OCI-LY7 (cell line): ENCODE data around the gene PDE9A.

Experiments
- EZH2phosphoT487 ChIP-seq: fragments of 200-600 bp; sonication (generic); IDR thresholded peaks from 2 replicates; pipeline ENCODE4 v1.6.1; 2018; ENCODE audit warnings: low read depth, borderline replicate concordance, mild to moderate bottlenecking, mixed run types, antibody characterized with exemption, low read length, moderate library complexity, mixed read lengths
- TF ChIP-seq, protein P1 (sequence below): fragments of 200-600 bp; sonication (generic); conservative IDR thresholded peaks from 2 replicates; pipeline ENCODE4 v1.5.1; 2014; ENCODE audit warnings: mild to moderate bottlenecking, antibody characterized with exemption, low read length, moderate library complexity, mixed read lengths

DNA sequence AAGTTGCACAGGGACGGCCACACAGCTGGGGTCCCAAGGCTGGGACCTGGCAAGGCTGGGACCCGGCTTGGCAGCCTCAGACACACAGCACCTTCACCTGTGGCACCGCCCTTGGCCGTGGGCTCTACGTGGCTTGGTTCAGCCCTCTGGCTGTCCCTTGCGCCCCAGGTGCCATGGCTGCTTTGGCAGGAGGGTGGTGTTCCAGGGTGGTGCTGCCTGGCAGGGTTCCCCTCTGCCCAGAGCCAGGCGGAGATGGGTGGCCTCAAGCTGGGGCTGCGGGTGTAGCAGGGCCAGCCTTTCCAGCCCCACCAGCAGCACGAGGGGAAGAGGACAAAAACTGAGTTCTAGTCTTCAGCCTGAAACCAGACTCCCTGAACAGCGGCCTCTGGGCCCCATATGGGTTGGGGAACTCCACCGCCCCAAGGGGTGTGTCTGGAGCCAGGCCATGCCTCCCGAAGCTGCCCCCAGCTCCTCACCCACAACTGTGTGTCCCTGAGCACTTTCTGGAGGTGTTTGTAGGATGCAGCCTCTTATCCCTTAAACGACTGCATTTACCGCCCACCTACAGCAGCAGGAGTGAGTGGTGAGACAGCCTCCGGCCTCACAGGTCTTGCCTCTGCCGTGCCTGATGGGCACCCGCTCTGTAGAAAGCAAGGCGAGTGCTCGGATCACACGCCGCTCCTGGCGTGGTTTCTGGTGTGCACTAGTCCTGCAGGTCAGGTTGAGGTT lies 92.3 kb downstream of the PDE9A start:
- TF ChIP-seq, protein P1, sequence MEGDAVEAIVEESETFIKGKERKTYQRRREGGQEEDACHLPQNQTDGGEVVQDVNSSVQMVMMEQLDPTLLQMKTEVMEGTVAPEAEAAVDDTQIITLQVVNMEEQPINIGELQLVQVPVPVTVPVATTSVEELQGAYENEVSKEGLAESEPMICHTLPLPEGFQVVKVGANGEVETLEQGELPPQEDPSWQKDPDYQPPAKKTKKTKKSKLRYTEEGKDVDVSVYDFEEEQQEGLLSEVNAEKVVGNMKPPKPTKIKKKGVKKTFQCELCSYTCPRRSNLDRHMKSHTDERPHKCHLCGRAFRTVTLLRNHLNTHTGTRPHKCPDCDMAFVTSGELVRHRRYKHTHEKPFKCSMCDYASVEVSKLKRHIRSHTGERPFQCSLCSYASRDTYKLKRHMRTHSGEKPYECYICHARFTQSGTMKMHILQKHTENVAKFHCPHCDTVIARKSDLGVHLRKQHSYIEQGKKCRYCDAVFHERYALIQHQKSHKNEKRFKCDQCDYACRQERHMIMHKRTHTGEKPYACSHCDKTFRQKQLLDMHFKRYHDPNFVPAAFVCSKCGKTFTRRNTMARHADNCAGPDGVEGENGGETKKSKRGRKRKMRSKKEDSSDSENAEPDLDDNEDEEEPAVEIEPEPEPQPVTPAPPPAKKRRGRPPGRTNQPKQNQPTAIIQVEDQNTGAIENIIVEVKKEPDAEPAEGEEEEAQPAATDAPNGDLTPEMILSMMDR = no peak
- TF ChIP-seq EZH2phosphoT487 = no peak
